Measurements from ENCODE around the gene DLG2. TPM values are rescaled to one million over a fixed set of nuclear protein-coding genes. Genes with fewer than 3 reads are reported as not detected.

Gene DLG2
- total and polyA plus RNA-seq, 2 of the 4 experiments (the other 2 are of a cell fraction) = 0.31 to 0.36 TPM

DNA sequence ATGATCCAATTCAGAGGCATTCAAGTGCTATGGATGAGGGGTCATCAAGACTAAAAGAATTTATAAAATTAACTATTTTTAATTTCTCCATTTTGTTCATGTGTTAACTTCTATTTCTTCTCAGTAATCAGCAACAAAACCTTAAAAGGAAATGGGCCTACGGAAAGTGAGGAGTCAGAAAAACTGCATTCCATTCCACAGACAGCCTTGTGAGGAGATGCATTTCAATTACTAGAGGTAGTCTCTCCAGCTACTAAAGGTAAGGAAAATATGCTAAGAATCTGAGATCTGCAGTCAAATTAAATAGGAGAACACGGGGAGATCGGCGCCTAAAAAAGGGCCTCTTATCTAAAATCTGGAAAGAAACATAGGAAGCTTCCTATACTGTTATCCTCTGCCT lies 661.7 kb downstream of the DLG2 start:
- no peak overlapping the region for H2AK9ac ChIP-seq (replicated peaks; ENCODE audit: low read depth, low read length, poor library complexity)
- no peaks in the 10 kb centered on the region for H3K9me3 ChIP-seq (ENCODE audit: control insufficient read depth, insufficient read depth, low read length)
- no peak overlapping the region for H2AFZ ChIP-seq (replicated peaks; ENCODE audit: low read length, poor library complexity)
- no peak overlapping the region for H4K5ac ChIP-seq (ENCODE audit: low read depth, low read length)
- H3K9me1 ChIP-seq (ENCODE audit: insufficient read depth, low read length) = no peaks in the 10 kb centered on the region
- H4K8ac ChIP-seq (ENCODE audit: low read depth in 2 of 2, low read length in 2 of 2) = no peak overlapping the region
- H2BK15ac ChIP-seq (ENCODE audit: low read depth, low read length) = no peak overlapping the region
- no peaks in the 10 kb centered on the region for H3K79me1 ChIP-seq (ENCODE audit: low read depth in 1 of 2, low read length in 2 of 2)
- intact Hi-C loops (cut with micrococcal nuclease) (no loop called here), in situ Hi-C loops (cut with MboI; ENCODE audit: low sequenced_read_pairs) (no loop called here), dilution Hi-C loops (cut with HindIII; ENCODE audit: low sequenced_read_pairs, unreplicated experiment) (no loop called here)
- TF ChIP-seq RFX5 (IDR thresholded peaks at IDR 0.05; ENCODE audit: low read depth, low read length) = no peak
- no peak for TF ChIP-seq FOS (IDR thresholded peaks at IDR 0.05; ENCODE audit: low read depth, low read length)
- no peak for TF ChIP-seq RAD21 (IDR thresholded peaks at IDR 0.05; ENCODE audit: low read length)
- no peak overlapping the region for H4K91ac ChIP-seq (ENCODE audit: insufficient read depth, low read depth, low read length)
- no peak overlapping the region for H2AK5ac ChIP-seq (ENCODE audit: low read depth, low read length)
- H3K14ac ChIP-seq (replicated peaks; ENCODE audit: low read depth, low read length) = no peak overlapping the region
- no peak overlapping the region for H3K4me3 ChIP-seq (ENCODE audit: insufficient read depth, low read depth, low read length)
- H3K56ac ChIP-seq (ENCODE audit: extremely low read depth, insufficient read depth, low read length) = no peak overlapping the region
- no peak overlapping the region for H3K4me2 ChIP-seq (ENCODE audit: low read depth, low read length)
- no peak overlapping the region for H3K27ac ChIP-seq (ENCODE audit: insufficient read depth, low read length)
- WGBS, 2 experiments (ENCODE audit: extremely low coverage in 2 of 2, insufficient read length in 1 of 2) = no CpG with 5 or more reads among the region's 4 CpGs
- no peaks in the 10 kb centered on the region for H3K36me3 ChIP-seq (ENCODE audit: control insufficient read depth, insufficient read depth, low read length)
- DNase-seq (no peak), ATAC-seq (ENCODE audit: low read depth) (no peak)
- POLR2A ChIA-PET (ENCODE audit: unreplicated experiment) = no interaction called here
- H3K9ac ChIP-seq (ENCODE audit: low read depth, low read length) = no peak overlapping the region
- no peaks in the 10 kb centered on the region; the same call in 1 of the 2 replicates for H3K27me3 ChIP-seq (ENCODE audit: control insufficient read depth, insufficient read depth, low read length)
- H2BK120ac ChIP-seq (ENCODE audit: low read depth, low read length) = no peak overlapping the region
- H2BK20ac ChIP-seq (ENCODE audit: low read depth, low read length) = no peak overlapping the region
- H3K23ac ChIP-seq (ENCODE audit: low read depth, low read length) = no peak overlapping the region
- no peaks in the 10 kb centered on the region for H4K20me1 ChIP-seq (ENCODE audit: insufficient read depth, low read length)
- no TSS peak for BruUV-seq (replicated peaks)
- H3K4ac ChIP-seq (ENCODE audit: low read depth, low read length) = no peak overlapping the region
- CTCF ChIA-PET = no interaction called here
- H2BK5ac ChIP-seq (ENCODE audit: low read depth, low read length, poor library complexity, severe bottlenecking) = no peak overlapping the region
- H3K18ac ChIP-seq (ENCODE audit: low read depth, low read length) = no peak overlapping the region
- H3K4me1 ChIP-seq (ENCODE audit: control insufficient read depth, insufficient read depth, low read length) = no peaks in the 10 kb centered on the region

Data from IMR-90 (cell line).